GM10266 (cell line): ENCODE results near the gene CXCL16.
"Not testable (repeated sequence)": the region's sequence is repeated elsewhere in the genome, so short reads cannot be mapped to it uniquely, and the experiment has no call there.

Source experiments
- DNase-seq: peaks from one replicate; pipeline ENCODE4 v3.0.0; 2012; ENCODE audit errors: extremely low spot score
- CTCF ChIP-seq: IDR thresholded peaks from 2 replicates; pipeline ENCODE4 v1.5.1; 2012; ENCODE audit warnings: mild to moderate bottlenecking, low read depth; ENCODE audit not compliant: control insufficient read depth, insufficient read depth; ENCODE audit errors: missing control alignments

CXCL16 gene

GRCh38 chr17:4708436-4708835 is 31.3 kb downstream of the CXCL16 start:
- DNase-seq: no peak
- TF ChIP-seq CTCF: no peak

- TF ChIP-seq CTCF: no peak
- DNase-seq: no peak
These were observed 33.6 kb downstream of the CXCL16 start for GRCh38 chr17:4706121-4706520.

DNA sequence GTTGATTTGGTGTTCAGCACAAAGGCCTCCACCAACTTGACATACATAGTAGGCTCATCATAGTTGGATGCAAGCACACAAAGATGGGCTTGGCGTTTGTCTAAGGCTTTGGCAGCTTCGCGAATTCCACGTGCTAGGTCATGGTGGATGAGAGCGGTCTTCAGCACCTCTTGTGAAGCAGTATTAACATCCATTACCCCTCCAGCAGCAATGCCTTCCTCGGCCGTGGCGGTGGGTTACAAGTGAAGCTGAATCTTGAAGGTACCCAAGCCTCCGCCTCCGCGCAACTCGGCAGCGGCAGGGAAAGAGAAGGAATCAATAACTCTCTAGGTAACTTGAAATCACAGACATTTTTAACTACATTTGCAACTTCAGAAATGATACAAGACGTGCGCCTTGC is 34.7 kb downstream of the CXCL16 start:
- no peak for TF ChIP-seq CTCF
- no peak for DNase-seq

DNA sequence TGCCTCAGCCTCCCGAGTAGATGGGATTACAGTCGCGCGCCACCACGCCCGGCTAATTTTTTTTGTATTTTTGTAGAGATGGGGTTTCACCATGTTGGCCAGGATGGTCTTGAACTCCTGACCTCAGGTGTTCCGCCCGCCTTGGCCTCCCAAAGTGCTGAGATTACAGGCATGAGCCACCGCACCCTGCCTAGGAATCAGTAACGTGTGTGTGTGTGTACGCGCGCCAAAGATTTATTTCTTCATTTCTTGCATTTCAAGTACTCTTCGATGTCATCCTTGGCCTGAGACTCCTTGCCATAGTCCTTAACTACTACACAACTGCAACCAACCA is 35.2 kb downstream of the CXCL16 start:
- DNase-seq: not testable (repeated sequence)

DNA sequence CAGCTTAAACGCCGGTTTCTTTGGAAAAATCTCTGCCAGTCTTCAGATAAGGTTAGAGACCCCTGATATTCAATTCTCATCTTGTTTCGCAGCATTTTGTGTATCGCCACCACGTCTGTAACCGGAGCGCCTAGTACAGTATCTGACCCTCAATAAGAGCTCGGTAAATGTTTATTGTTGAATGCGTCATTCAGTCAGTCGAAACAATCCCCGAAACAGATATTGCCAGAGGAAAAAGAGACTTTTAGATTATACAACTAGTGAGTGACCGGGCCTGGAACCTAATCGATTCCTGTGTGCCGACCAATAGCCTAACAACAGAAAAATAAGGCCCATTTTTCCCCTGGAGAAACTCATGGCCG is 36.4 kb downstream of the CXCL16 start:
- no peak for TF ChIP-seq CTCF
- DNase-seq: no peak

- TF ChIP-seq CTCF: no peak
- no peak for DNase-seq
These were observed 38.6 kb downstream of the CXCL16 start for GRCh38 chr17:4701116-4701515.

DNA sequence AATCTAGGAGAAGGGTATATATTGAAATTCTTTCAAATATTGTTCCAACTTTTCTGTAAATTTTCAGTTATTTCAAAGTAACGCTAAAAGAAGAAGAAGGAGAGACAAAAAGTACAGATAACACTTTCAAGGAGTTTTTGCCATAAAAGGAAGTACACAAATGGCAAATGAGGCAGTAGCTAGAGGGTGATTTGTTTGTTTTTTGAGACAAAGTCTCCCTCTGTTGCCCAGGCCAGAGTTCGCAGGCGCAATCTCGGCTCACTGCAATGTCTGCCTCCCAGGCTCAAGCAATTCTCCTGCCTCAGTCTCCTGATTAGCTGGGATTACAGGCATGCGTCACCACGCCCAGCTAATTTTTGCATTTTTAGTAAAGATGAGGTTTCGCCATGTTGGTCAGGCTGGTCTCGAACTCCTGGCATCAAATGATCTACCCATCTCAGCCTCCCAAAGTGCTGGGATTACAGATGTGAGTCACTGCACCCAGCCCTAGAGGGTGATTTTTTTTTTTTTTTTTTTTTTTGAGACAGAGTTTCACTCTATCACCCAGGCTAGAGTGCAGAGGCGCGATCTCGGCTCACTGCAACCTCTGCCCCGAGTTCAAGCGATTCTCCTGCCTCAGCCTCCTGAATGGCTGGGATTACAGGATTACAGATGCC is 40.2 kb downstream of the CXCL16 start:
- DNase-seq: not testable (repeated sequence)

DNA sequence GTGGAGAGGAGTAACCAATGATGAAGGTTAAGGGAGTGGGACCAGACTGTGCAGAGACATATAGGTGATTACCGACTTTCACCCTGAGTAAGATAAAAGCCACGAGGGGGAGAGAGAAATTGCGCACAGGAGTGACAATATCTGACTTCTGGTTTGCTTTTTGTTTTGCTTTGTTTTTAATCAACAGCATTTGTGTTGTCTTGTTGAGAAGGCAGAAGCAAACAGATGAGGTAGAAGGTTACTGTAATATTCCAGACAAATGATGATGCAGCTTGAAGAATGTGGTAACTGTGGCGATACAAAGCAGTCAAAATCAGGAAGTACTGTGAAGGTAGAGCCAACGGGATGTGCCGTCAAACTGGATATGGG is 43.3 kb downstream of the CXCL16 start:
- DNase-seq: peak; percentile 61

More for the DNA sequence above, 43.3 kb downstream of the CXCL16 start:
- TF ChIP-seq CTCF: no peak
